Measurements from ENCODE around the gene KRTAP5-11.

DNA sequence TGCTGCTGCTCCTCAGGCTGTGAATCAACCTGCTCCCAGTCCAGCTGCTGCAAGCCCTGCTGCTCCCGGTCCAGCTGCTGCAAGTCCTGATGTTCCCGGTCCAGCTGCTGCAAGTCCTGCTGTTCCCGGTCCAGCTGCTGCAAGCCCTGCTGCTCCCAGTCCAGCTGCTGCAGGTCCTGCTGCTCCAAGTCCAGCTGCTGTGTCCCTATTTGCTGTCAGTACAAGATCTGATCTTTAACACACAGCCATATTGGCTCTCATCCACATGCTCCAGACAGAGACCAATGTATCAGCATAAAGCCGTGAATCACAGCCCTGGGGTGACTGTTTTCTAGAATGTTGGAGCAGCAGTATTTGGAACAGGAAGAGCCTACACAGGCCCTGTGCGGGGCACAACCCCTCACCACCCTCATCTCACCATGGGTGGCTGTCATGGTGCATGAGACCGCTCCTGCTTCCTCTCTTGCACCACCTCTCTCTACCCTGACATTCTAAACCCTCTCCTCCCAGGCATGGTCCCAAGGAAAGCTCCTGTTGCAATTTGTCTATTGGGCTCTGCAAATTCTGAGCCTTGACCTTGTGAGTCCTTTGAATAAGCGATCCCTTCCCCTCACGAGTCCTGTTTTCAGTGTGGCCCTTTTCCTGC is 13.8 kb downstream of the KRTAP5-11 start:
- TF ChIP-seq EZH2 (IDR thresholded peaks at IDR 0.05; ENCODE audit: low read depth, unreplicated experiment) (no peak), POLR2AphosphoS5 (IDR thresholded peaks at IDR 0.05; ENCODE audit: low read depth) (no peak)
